ENCODE measurements around the gene ARMH4.

Gene ARMH4

GRCh38 chr14:58077621-58078020 lies 74.4 kb downstream of the ARMH4 start:
- no peak overlapping the region for H2BK12ac ChIP-seq (ENCODE audit: low read length in 2 of 2)
- H3K18ac ChIP-seq (ENCODE audit: low read depth in 1 of 2, low read length in 2 of 2) = no peak overlapping the region
- H3K4ac ChIP-seq (ENCODE audit: low read depth in 1 of 2, low read length in 2 of 2) = no peak overlapping the region
- H3K36me3 ChIP-seq (ENCODE audit: control insufficient read depth in 1 of 2, insufficient read depth in 2 of 2, low read depth in 1 of 2, low read length in 2 of 2) = no peaks in the 10 kb centered on the region
- no peak overlapping the region for H2BK120ac ChIP-seq (ENCODE audit: low read depth, low read length)
- H2AFZ ChIP-seq (ENCODE audit: low read depth, low read length) = no peak overlapping the region
- no peak overlapping the region for H3K14ac ChIP-seq (ENCODE audit: low read length in 2 of 2)
- H3K9me3 ChIP-seq (ENCODE audit: control insufficient read depth, low read length) = no peaks in the 10 kb centered on the region
- peak overlapping the region; percentile 95 for H2BK5ac ChIP-seq (ENCODE audit: low read depth, low read length, poor library complexity, severe bottlenecking)
- H2AK5ac ChIP-seq (ENCODE audit: low read length, severe bottlenecking) = peak overlapping the region; percentile 70
- H4K8ac ChIP-seq (ENCODE audit: low read length) = no peak overlapping the region
- no peaks in the 10 kb centered on the region for H3K27me3 ChIP-seq (ENCODE audit: control insufficient read depth in 1 of 2, insufficient read depth in 1 of 2, low read length in 2 of 2)
- WGBS = 25% methylated on average over 1 of the region's 1 CpG
- H3K27ac ChIP-seq (ENCODE audit: low read length, poor library complexity, severe bottlenecking) = peak overlapping the region; percentile 95
- no peak for DNase-seq
- H3K79me1 ChIP-seq (replicated peaks; ENCODE audit: low read length, poor library complexity, severe bottlenecking) = no peaks in the 10 kb centered on the region
- H3K4me3 ChIP-seq (ENCODE audit: insufficient read depth in 1 of 2, low read depth in 1 of 2, low read length in 2 of 2) = no peak overlapping the region
- H2BK15ac ChIP-seq (ENCODE audit: low read depth, poor library complexity, severe bottlenecking) = no peak overlapping the region
- H4K91ac ChIP-seq (ENCODE audit: low read length) = no peak overlapping the region
- no peak overlapping the region for H3K23ac ChIP-seq (ENCODE audit: low read length in 2 of 2)
- H3K4me2 ChIP-seq (ENCODE audit: low read length, poor library complexity, severe bottlenecking) = peak overlapping the region; percentile 55
- peak overlapping the region; percentile 64 for H3K9ac ChIP-seq (ENCODE audit: low read length)
- peaks cover 12% of the 10 kb centered on the region for H3K4me1 ChIP-seq (ENCODE audit: control insufficient read depth, insufficient read depth, low read depth, low read length)

- no peak overlapping the region for H2BK5ac ChIP-seq (ENCODE audit: low read depth, low read length, poor library complexity, severe bottlenecking)
- H2BK15ac ChIP-seq (ENCODE audit: low read depth, poor library complexity, severe bottlenecking) = no peak overlapping the region
- H3K18ac ChIP-seq (ENCODE audit: low read depth in 1 of 2, low read length in 2 of 2) = no peak overlapping the region
- H3K79me1 ChIP-seq (replicated peaks; ENCODE audit: low read length, poor library complexity, severe bottlenecking) = no peaks in the 10 kb centered on the region
- no peaks in the 10 kb centered on the region for H3K9me3 ChIP-seq (ENCODE audit: control insufficient read depth, low read length)
- no peak overlapping the region for H3K27ac ChIP-seq (ENCODE audit: low read length, poor library complexity, severe bottlenecking)
- H2AFZ ChIP-seq (ENCODE audit: low read depth, low read length) = no peak overlapping the region
- no peaks in the 10 kb centered on the region for H3K36me3 ChIP-seq (ENCODE audit: control insufficient read depth in 1 of 2, insufficient read depth in 2 of 2, low read depth in 1 of 2, low read length in 2 of 2)
- peaks cover 7% of the 10 kb centered on the region for H3K4me1 ChIP-seq (ENCODE audit: control insufficient read depth, insufficient read depth, low read depth, low read length)
- no peak overlapping the region for H4K8ac ChIP-seq (ENCODE audit: low read length)
- no peak overlapping the region for H3K4me3 ChIP-seq (ENCODE audit: insufficient read depth in 1 of 2, low read depth in 1 of 2, low read length in 2 of 2)
- H3K4me2 ChIP-seq (ENCODE audit: low read length, poor library complexity, severe bottlenecking) = no peak overlapping the region
- no peaks in the 10 kb centered on the region for H3K27me3 ChIP-seq (ENCODE audit: control insufficient read depth in 1 of 2, insufficient read depth in 1 of 2, low read length in 2 of 2)
- H2AK5ac ChIP-seq (ENCODE audit: low read length, severe bottlenecking) = no peak overlapping the region
- no peak overlapping the region for H3K23ac ChIP-seq (ENCODE audit: low read length in 2 of 2)
- H4K91ac ChIP-seq (ENCODE audit: low read length) = no peak overlapping the region
- H3K14ac ChIP-seq (ENCODE audit: low read length in 2 of 2) = no peak overlapping the region
- 87% methylated on average over 3 of the region's 3 CpGs for WGBS
- H3K9ac ChIP-seq (ENCODE audit: low read length) = no peak overlapping the region
- H2BK120ac ChIP-seq (ENCODE audit: low read depth, low read length) = no peak overlapping the region
- no peak for DNase-seq
- no peak overlapping the region for H3K4ac ChIP-seq (ENCODE audit: low read depth in 1 of 2, low read length in 2 of 2)
- H2BK12ac ChIP-seq (ENCODE audit: low read length in 2 of 2) = no peak overlapping the region
These were observed 78.5 kb downstream of the ARMH4 start for GRCh38 chr14:58073516-58073915.

- H3K9me3 ChIP-seq (ENCODE audit: control insufficient read depth, low read length) = no peaks in the 10 kb centered on the region
- no peak overlapping the region for H2BK15ac ChIP-seq (ENCODE audit: low read depth, poor library complexity, severe bottlenecking)
- H3K79me1 ChIP-seq (replicated peaks; ENCODE audit: low read length, poor library complexity, severe bottlenecking) = no peaks in the 10 kb centered on the region
- H3K36me3 ChIP-seq (ENCODE audit: control insufficient read depth in 1 of 2, insufficient read depth in 2 of 2, low read depth in 1 of 2, low read length in 2 of 2) = no peaks in the 10 kb centered on the region
- H3K27me3 ChIP-seq (ENCODE audit: control insufficient read depth in 1 of 2, insufficient read depth in 1 of 2, low read length in 2 of 2) = no peaks in the 10 kb centered on the region
- H3K9ac ChIP-seq (ENCODE audit: low read length) = peak overlapping the region; percentile 59
- H3K18ac ChIP-seq (ENCODE audit: low read depth in 1 of 2, low read length in 2 of 2) = no peak overlapping the region
- H3K27ac ChIP-seq (ENCODE audit: low read length, poor library complexity, severe bottlenecking) = no peak overlapping the region
- H3K4ac ChIP-seq (ENCODE audit: low read depth in 1 of 2, low read length in 2 of 2) = no peak overlapping the region
- H2BK5ac ChIP-seq (ENCODE audit: low read depth, low read length, poor library complexity, severe bottlenecking) = no peak overlapping the region
- 52% methylated on average over 14 of the region's 17 CpGs for WGBS
- no peak overlapping the region for H4K8ac ChIP-seq (ENCODE audit: low read length)
- no peak overlapping the region for H3K14ac ChIP-seq (ENCODE audit: low read length in 2 of 2)
- peaks cover 7% of the 10 kb centered on the region for H3K4me1 ChIP-seq (ENCODE audit: control insufficient read depth, insufficient read depth, low read depth, low read length)
- H2AK5ac ChIP-seq (ENCODE audit: low read length, severe bottlenecking) = no peak overlapping the region
- no peak overlapping the region for H2BK12ac ChIP-seq (ENCODE audit: low read length in 2 of 2)
- no peak overlapping the region for H3K23ac ChIP-seq (ENCODE audit: low read length in 2 of 2)
- H3K4me3 ChIP-seq (ENCODE audit: insufficient read depth in 1 of 2, low read depth in 1 of 2, low read length in 2 of 2) = peak overlapping the region in 1 of 2 experiments; percentile 37
- H4K91ac ChIP-seq (ENCODE audit: low read length) = no peak overlapping the region
- H2AFZ ChIP-seq (ENCODE audit: low read depth, low read length) = no peak overlapping the region
- DNase-seq = peak; percentile 71
- no peak overlapping the region for H2BK120ac ChIP-seq (ENCODE audit: low read depth, low read length)
- no peak overlapping the region for H3K4me2 ChIP-seq (ENCODE audit: low read length, poor library complexity, severe bottlenecking)
These were observed 79.5 kb downstream of the ARMH4 start for GRCh38 chr14:58072288-58073071.

GRCh38 chr14:58071341-58071740 lies 80.7 kb downstream of the ARMH4 start:
- H2BK5ac ChIP-seq (ENCODE audit: low read depth, low read length, poor library complexity, severe bottlenecking) = no peak overlapping the region
- no peak overlapping the region for H4K91ac ChIP-seq (ENCODE audit: low read length)
- H3K9ac ChIP-seq (ENCODE audit: low read length) = no peak overlapping the region
- 83% methylated on average over 1 of the region's 1 CpG for WGBS
- H3K36me3 ChIP-seq (ENCODE audit: control insufficient read depth in 1 of 2, insufficient read depth in 2 of 2, low read depth in 1 of 2, low read length in 2 of 2) = no peaks in the 10 kb centered on the region
- no peaks in the 10 kb centered on the region for H3K79me1 ChIP-seq (replicated peaks; ENCODE audit: low read length, poor library complexity, severe bottlenecking)
- H2AK5ac ChIP-seq (ENCODE audit: low read length, severe bottlenecking) = no peak overlapping the region
- no peak overlapping the region for H3K4me3 ChIP-seq (ENCODE audit: insufficient read depth in 1 of 2, low read depth in 1 of 2, low read length in 2 of 2)
- DNase-seq = no peak
- H3K18ac ChIP-seq (ENCODE audit: low read depth in 1 of 2, low read length in 2 of 2) = no peak overlapping the region
- no peak overlapping the region for H3K14ac ChIP-seq (ENCODE audit: low read length in 2 of 2)
- H3K4me1 ChIP-seq (ENCODE audit: control insufficient read depth, insufficient read depth, low read depth, low read length) = no peaks in the 10 kb centered on the region
- no peak overlapping the region for H2AFZ ChIP-seq (ENCODE audit: low read depth, low read length)
- H3K23ac ChIP-seq (ENCODE audit: low read length in 2 of 2) = no peak overlapping the region
- H3K27me3 ChIP-seq (ENCODE audit: control insufficient read depth in 1 of 2, insufficient read depth in 1 of 2, low read length in 2 of 2) = no peaks in the 10 kb centered on the region
- H2BK12ac ChIP-seq (ENCODE audit: low read length in 2 of 2) = no peak overlapping the region
- no peaks in the 10 kb centered on the region for H3K9me3 ChIP-seq (ENCODE audit: control insufficient read depth, low read length)
- H2BK15ac ChIP-seq (ENCODE audit: low read depth, poor library complexity, severe bottlenecking) = no peak overlapping the region
- no peak overlapping the region for H3K4ac ChIP-seq (ENCODE audit: low read depth in 1 of 2, low read length in 2 of 2)
- no peak overlapping the region for H4K8ac ChIP-seq (ENCODE audit: low read length)
- no peak overlapping the region for H3K4me2 ChIP-seq (ENCODE audit: low read length, poor library complexity, severe bottlenecking)
- no peak overlapping the region for H3K27ac ChIP-seq (ENCODE audit: low read length, poor library complexity, severe bottlenecking)
- no peak overlapping the region for H2BK120ac ChIP-seq (ENCODE audit: low read depth, low read length)
